ENCODE results near the gene INTS4. TPM values are rescaled to one million over a fixed set of nuclear protein-coding genes. Genes with fewer than 3 reads are reported as not detected.
"Not testable (repeated sequence)": the region's sequence is repeated elsewhere in the genome, so short reads cannot be mapped to it uniquely, and the experiment has no call there.

INTS4 gene
- 10 to 100 TPM; 22.7 to 30.9 TPM for total RNA-seq

GRCh38 chr11:77994434-77995362 lies at the start of gene INTS4:
Gene INTS4, minus strand, starts transcription at chr11:77994668. Its CDS starts 25 bp downstream, at chr11:77994643.
- Histone ChIP-seq H3K9me3 (no peaks in the 10 kb centered on the region), H3K4me1 (peaks cover 17% of the 10 kb centered on the region), H3K27me3 (no peaks in the 10 kb centered on the region), H3K4me3 (peak within 1 kb of the TSS; percentile 23 to 72), H3K27ac (peak within 1 kb of the TSS; percentile 71 to 84 (median 77)), H3K36me3 (replicated peaks in 1 of 2; ENCODE audit: insufficient read depth in 1 of 2, low read depth in 2 of 2) (peaks cover 0 to 5% of the 10 kb centered on the region in 2 donors)
- peak in 2 of 3 donors; percentile 50 to 56 for TF ChIP-seq POLR2A (IDR thresholded peaks at IDR 0.05)
- peak in 1 of 7 experiments; percentile 11 for TF ChIP-seq CTCF (IDR thresholded peaks at IDR 0.05)
- WGBS, 2 donors: 0% methylated on average over 32 to 47 of the region's 47 CpGs
- DNase-seq: peak; percentile 99 to 100 (median 99)
- peak; percentile 98 for ATAC-seq
- intact Hi-C loops (cut with DNase I): loop anchor here (5.0 kb wide), 1 partner anchor 48 kb away; no protein-coding TSS in a partner anchor

DNA sequence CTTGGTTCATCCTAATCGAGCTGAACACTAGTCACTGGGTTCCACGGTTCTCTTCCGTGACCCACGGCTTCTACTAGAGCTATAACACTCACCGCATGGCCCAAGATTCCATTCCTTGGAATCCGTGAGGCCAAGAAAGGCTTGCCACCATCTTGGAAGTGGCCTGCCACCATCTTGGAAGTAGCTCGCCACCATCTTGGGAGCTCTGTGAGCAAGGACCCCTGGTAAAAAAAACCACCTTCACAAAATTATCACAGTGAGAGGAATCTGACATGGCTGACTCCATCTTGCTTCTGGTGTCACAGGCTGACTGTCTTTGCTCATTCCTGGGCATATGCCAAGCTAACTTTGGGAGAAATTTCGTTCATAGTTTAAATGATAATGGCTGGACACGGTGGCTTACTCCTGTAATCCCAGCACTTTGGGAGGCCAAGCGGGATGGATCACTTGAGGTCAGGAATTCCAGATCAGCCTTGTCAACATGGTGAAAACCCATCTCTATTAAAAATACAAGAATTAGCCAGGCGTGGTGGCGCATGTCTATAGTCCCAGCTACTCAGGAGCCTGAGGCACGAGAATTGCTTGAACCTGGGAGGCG lies 47.5 kb upstream of the INTS4 start:
- intact Hi-C loops (cut with DNase I): loop anchor here (5.0 kb wide), 1 partner anchor 45 kb away; no protein-coding TSS in a partner anchor
- H3K36me3 ChIP-seq (replicated peaks in 1 of 2; ENCODE audit: insufficient read depth in 1 of 2, low read depth in 2 of 2): no peaks in the 10 kb centered on the region
- ATAC-seq (no peak), DNase-seq (no peak)
- no peaks in the 10 kb centered on the region for H3K9me3 ChIP-seq
- peaks cover 59% of the 10 kb centered on the region for H3K4me1 ChIP-seq
- WGBS, 2 donors: 95 to 96% methylated on average over 13 to 14 of the region's 14 CpGs
- no peak overlapping the region for H3K27ac ChIP-seq
- no peaks in the 10 kb centered on the region for H3K27me3 ChIP-seq
- TF ChIP-seq POLR2A (IDR thresholded peaks at IDR 0.05) (no peak), CTCF (IDR thresholded peaks at IDR 0.05) (no peak)
- no peak overlapping the region for H3K4me3 ChIP-seq

DNA sequence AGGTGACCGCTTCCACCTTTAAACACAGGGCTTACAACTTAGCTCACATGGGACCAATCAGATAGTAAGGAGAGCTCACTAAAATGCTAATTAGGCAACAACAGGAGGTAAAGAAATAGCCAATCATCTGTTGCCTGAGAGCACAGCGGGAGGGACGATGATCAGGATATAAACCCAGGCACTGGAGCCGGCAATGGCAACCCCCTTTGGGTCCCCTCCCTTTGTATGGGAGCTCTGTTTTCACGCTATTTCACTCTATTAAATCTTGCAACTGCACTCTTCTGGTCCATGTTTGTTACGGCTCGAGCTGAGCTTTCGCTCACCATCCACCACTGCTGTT lies 46.9 kb upstream of the INTS4 start:
- not testable (repeated sequence) for H3K27me3 ChIP-seq; H3K9me3 ChIP-seq; H3K4me3 ChIP-seq; H3K27ac ChIP-seq; DNase-seq; H3K36me3 ChIP-seq (replicated peaks in 1 of 2; ENCODE audit: insufficient read depth in 1 of 2, low read depth in 2 of 2); ATAC-seq
- WGBS, 2 donors: 98% methylated on average over 8 of the region's 8 CpGs
- H3K4me1 ChIP-seq: peaks cover 62% of the 10 kb centered on the region
- intact Hi-C loops (cut with DNase I): loop anchor here (5.0 kb wide), 1 partner anchor 44 kb away; no protein-coding TSS in a partner anchor

GRCh38 chr11:78040691-78041379 lies 46.4 kb upstream of the INTS4 start:
- DNase-seq: no peak
- ATAC-seq: no peak
- 90 to 93% methylated on average over 14 to 15 of the region's 15 CpGs for WGBS, 2 donors

More at GRCh38 chr11:78040691-78041379, 46.4 kb upstream of the INTS4 start:
- H3K27ac ChIP-seq: peak overlapping the region in 2 of 4 donors; percentile 74 to 88
- TF ChIP-seq CTCF (IDR thresholded peaks at IDR 0.05) (no peak), POLR2A (IDR thresholded peaks at IDR 0.05) (no peak)
- intact Hi-C loops (cut with DNase I): loop anchor here (5.0 kb wide), 1 partner anchor 44 kb away; no protein-coding TSS in a partner anchor
- H3K27me3 ChIP-seq: no peaks in the 10 kb centered on the region
- H3K36me3 ChIP-seq (replicated peaks in 1 of 2; ENCODE audit: insufficient read depth in 1 of 2, low read depth in 2 of 2): no peaks in the 10 kb centered on the region
- H3K9me3 ChIP-seq: no peaks in the 10 kb centered on the region
- H3K4me1 ChIP-seq: peaks cover 57% of the 10 kb centered on the region
- H3K4me3 ChIP-seq: no peak overlapping the region
